GM12874 (cell line): ENCODE results near the gene MTA3.

Experiments
- CTCF ChIP-seq: IDR thresholded peaks from 2 replicates; pipeline ENCODE4 v1.5.1; 2011; ENCODE audit warnings: low read depth, mild to moderate bottlenecking, control low read depth, low read length, moderate library complexity; ENCODE audit not compliant: insufficient read depth

Gene MTA3

GRCh38 chr2:42645551-42645950 lies 77.1 kb downstream of the MTA3 start:
- TF ChIP-seq CTCF = no peak

- no peak for TF ChIP-seq CTCF
Observed at GRCh38 chr2:42648796-42649195, 80.4 kb downstream of the MTA3 start.

GRCh38 chr2:42651057-42651456 lies 82.6 kb downstream of the MTA3 start:
- TF ChIP-seq CTCF = no peak

DNA sequence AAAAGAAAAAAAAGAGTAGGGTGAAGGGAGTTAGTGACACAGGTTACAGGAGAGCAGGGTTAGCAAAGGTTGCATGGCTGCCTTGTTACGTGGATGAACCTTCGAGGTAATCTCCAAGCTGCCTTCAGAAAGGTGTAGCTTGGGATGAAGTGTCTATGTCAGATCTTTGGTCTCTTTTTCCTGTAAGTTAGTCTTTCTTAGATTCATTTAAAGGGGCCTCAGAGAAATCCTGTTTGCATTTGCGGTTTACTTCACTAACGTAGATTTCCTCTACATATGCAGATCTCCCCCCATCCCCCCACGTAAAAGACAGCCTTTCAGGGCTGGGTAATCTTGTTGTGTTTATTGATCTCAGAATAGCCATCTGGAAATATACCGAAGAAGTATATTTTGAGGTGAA lies 83.7 kb downstream of the MTA3 start:
- TF ChIP-seq CTCF = no peak

- no peak for TF ChIP-seq CTCF
Observed at GRCh38 chr2:42653039-42653438, 84.6 kb downstream of the MTA3 start.

- no peak for TF ChIP-seq CTCF
Observed at GRCh38 chr2:42653908-42654445, 85.5 kb downstream of the MTA3 start.

GRCh38 chr2:42658306-42658705 lies 89.9 kb downstream of the MTA3 start:
- TF ChIP-seq CTCF = no peak
